Stimulated activated CD8-positive, alpha-beta memory T cell treated with anti-CD3 and anti-CD28 coated beads, Interleukin-12 subunit alpha, Interleukin-12 subunit beta, amount 100 ng/mL, for 1 hour (primary cell): ENCODE results near the gene CNOT9.

ENCODE experiments used
- DNase-seq: peaks from one replicate; pipeline ENCODE4 v3.0.0-alpha.2; 2020; ENCODE audit warnings: low read depth

CNOT9 gene

DNA sequence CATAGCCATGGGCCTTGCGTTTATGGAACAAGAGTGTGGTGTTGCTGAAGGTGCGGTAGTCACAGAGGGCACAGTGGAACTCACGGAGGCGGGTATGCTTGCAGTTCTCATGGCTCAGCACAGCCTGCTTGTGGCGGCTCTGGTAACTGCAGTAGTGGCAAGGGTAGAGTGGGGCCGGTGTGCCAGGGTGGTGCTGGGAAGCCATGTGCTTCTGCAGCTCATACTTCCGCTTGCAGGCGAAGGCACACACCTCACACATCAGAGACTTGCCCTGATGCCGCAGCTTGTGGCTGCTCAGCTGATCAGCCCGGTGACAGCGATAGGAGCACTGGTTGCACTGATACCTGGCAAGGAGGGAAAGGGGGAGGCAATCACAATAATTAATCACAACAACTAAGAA, 76.1 kb downstream of the CNOT9 start:
- DNase-seq: no peak

DNA sequence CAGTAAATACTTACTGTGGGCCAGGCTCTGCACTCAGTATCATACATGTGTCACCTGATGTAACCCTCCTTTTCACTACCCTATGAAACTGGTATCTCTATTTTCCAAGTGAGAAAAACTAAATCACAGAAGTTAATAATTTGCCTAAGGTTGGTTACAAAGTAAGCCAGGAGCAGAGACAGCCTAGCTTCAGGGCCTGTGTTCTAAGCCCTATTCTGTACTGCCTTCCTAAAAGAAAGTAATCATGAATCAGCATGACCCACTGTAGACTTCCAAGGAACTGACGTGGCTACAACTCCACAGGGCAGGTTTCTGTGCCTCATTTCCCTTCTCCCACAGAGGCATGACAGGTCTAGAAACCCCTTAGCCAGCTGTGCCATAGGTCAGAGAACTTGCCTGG, 76.5 kb downstream of the CNOT9 start:
- DNase-seq: no peak
